Measurements from ENCODE around the gene CDCA4. TPM values are rescaled to one million over a fixed set of nuclear protein-coding genes. Genes with fewer than 3 reads are reported as not detected.
"Not testable (repeated sequence)": the region's sequence is repeated elsewhere in the genome, so short reads cannot be mapped to it uniquely, and the experiment has no call there.

The CDCA4 gene
- total RNA-seq, 1 donor from 2014 or later, result 2.0 TPM

- Histone ChIP-seq H3K27ac (replicated peaks) (no peak overlapping the region), H3K36me3 (no peaks in the 10 kb centered on the region), H3K4me1 (no peaks in the 10 kb centered on the region), H3K4me3 (no peak overlapping the region), H3K27me3 (ENCODE audit: low read depth) (peaks cover 71% of the 10 kb centered on the region), H3K9me3 (replicated peaks) (no peaks in the 10 kb centered on the region)
- TF ChIP-seq CTCF (IDR thresholded peaks at IDR 0.05; ENCODE audit: borderline replicate concordance), result no peak
- intact Hi-C loops (cut with micrococcal nuclease), result no loop called here
- DNase-seq, result no peak
These were observed 21.9 kb upstream of the CDCA4 start for GRCh38 chr14:105042813-105043212.

- intact Hi-C loops (cut with micrococcal nuclease), result no loop called here
- no peaks in the 10 kb centered on the region for H3K9me3 ChIP-seq (replicated peaks)
- H3K27ac ChIP-seq (replicated peaks), result no peak overlapping the region
- DNase-seq, result no peak
- peaks cover 70% of the 10 kb centered on the region for H3K27me3 ChIP-seq (ENCODE audit: low read depth)
- H3K4me1 ChIP-seq, result no peaks in the 10 kb centered on the region
- H3K36me3 ChIP-seq, result no peaks in the 10 kb centered on the region
- no peak overlapping the region for H3K4me3 ChIP-seq
- TF ChIP-seq CTCF (IDR thresholded peaks at IDR 0.05; ENCODE audit: borderline replicate concordance), result no peak
These were observed 21.2 kb upstream of the CDCA4 start for GRCh38 chr14:105041841-105042765.

GRCh38 chr14:105039458-105040205, 18.7 kb upstream of the CDCA4 start:
- H3K27ac ChIP-seq (replicated peaks), result no peak overlapping the region
- no peaks in the 10 kb centered on the region for H3K36me3 ChIP-seq
- TF ChIP-seq CTCF (IDR thresholded peaks at IDR 0.05; ENCODE audit: borderline replicate concordance), result no peak
- no peaks in the 10 kb centered on the region for H3K9me3 ChIP-seq (replicated peaks)
- intact Hi-C loops (cut with micrococcal nuclease), result loop anchor here (10.0 kb wide), 1 partner anchor 65 kb away; the partner anchor contains the start of gene AHNAK2
- no peaks in the 10 kb centered on the region for H3K4me1 ChIP-seq
- H3K4me3 ChIP-seq, result no peak overlapping the region
- peaks cover 79% of the 10 kb centered on the region for H3K27me3 ChIP-seq (ENCODE audit: low read depth)
- DNase-seq, result no peak

- not testable (repeated sequence) for H3K4me1 ChIP-seq; H3K9me3 ChIP-seq (replicated peaks); H3K27ac ChIP-seq (replicated peaks); DNase-seq; H3K4me3 ChIP-seq; H3K36me3 ChIP-seq
- peaks cover 70% of the 10 kb centered on the region for H3K27me3 ChIP-seq (ENCODE audit: low read depth)
- intact Hi-C loops (cut with micrococcal nuclease), result loop anchor here (10.0 kb wide), 1 partner anchor 61 kb away; the partner anchor contains the start of gene AHNAK2
These were observed 14.7 kb upstream of the CDCA4 start for GRCh38 chr14:105035616-105036015.

GRCh38 chr14:105034315-105035039, 13.6 kb upstream of the CDCA4 start:
- intact Hi-C loops (cut with micrococcal nuclease), result loop anchor here (10.0 kb wide), 1 partner anchor 60 kb away; the partner anchor contains the start of gene AHNAK2
- DNase-seq, result no peak
- Histone ChIP-seq H3K9me3 (replicated peaks) (no peaks in the 10 kb centered on the region), H3K27me3 (ENCODE audit: low read depth) (peaks cover 58% of the 10 kb centered on the region), H3K27ac (replicated peaks) (no peak overlapping the region), H3K36me3 (no peaks in the 10 kb centered on the region), H3K4me3 (no peak overlapping the region), H3K4me1 (no peaks in the 10 kb centered on the region)
- no peak for TF ChIP-seq CTCF (IDR thresholded peaks at IDR 0.05; ENCODE audit: borderline replicate concordance)

GRCh38 chr14:105033412-105033900, 12.6 kb upstream of the CDCA4 start:
- Histone ChIP-seq H3K4me3 (peak overlapping the region; percentile 66), H3K27ac (replicated peaks) (peak overlapping the region; percentile 46), H3K27me3 (ENCODE audit: low read depth) (peaks cover 55% of the 10 kb centered on the region)
- H3K36me3 ChIP-seq; H3K9me3 ChIP-seq (replicated peaks); DNase-seq; H3K4me1 ChIP-seq: not testable (repeated sequence)
- intact Hi-C loops (cut with micrococcal nuclease), result loop anchor here (10.0 kb wide), 1 partner anchor 59 kb away; the partner anchor contains the start of gene AHNAK2

GRCh38 chr14:105032451-105032901, 11.6 kb upstream of the CDCA4 start:
- not testable (repeated sequence) for H3K4me1 ChIP-seq; H3K9me3 ChIP-seq (replicated peaks); DNase-seq; H3K36me3 ChIP-seq; H3K27ac ChIP-seq (replicated peaks)
- Histone ChIP-seq H3K4me3 (peak overlapping the region; percentile 66), H3K27me3 (ENCODE audit: low read depth) (peaks cover 51% of the 10 kb centered on the region)
- intact Hi-C loops (cut with micrococcal nuclease), result loop anchor here (10.0 kb wide), 1 partner anchor 58 kb away; the partner anchor contains the start of gene AHNAK2
